PFSK-1 (cell line): ENCODE results near the gene CLDN14.

Source experiments
- FOXP2 ChIP-seq: optimal IDR thresholded peaks from 2 replicates; pipeline ENCODE3; 2011; ENCODE audit warnings: borderline replicate concordance, control low read depth, inconsistent platforms; ENCODE audit not compliant: insufficient read depth; ENCODE audit errors: extremely low read length, extremely low read depth
- POLR2AphosphoS5 ChIP-seq: IDR thresholded peaks from 2 replicates; pipeline ENCODE4 v1.6.1; 2012; ENCODE audit warnings: low read depth, mild to moderate bottlenecking, control low read depth, low read length, moderate library complexity
- REST ChIP-seq, 2 experiments: IDR thresholded peaks; 2 replicates each; pipeline versions ENCODE4 v1.6.1 to v1.8.0; 2011 to 2012; ENCODE audit warnings: low read depth in 2 of 2, low read length in 2 of 2, control low read depth in 1 of 2, inconsistent platforms in 1 of 2, mild to moderate bottlenecking in 1 of 2, moderate library complexity in 1 of 2; ENCODE audit not compliant: insufficient read depth in 1 of 2
- SIN3A ChIP-seq: IDR thresholded peaks from 2 replicates; pipeline ENCODE4 v1.6.1; 2012; ENCODE audit warnings: mild to moderate bottlenecking, low read length, moderate library complexity, borderline replicate concordance; ENCODE audit not compliant: insufficient read depth
- TAF1 ChIP-seq: IDR thresholded peaks from 2 replicates; pipeline ENCODE4 v1.6.1; 2012; ENCODE audit warnings: low read length, control low read depth, borderline replicate concordance; ENCODE audit not compliant: insufficient read depth

CLDN14 gene

GRCh38 chr21:36508948-36509347, 29.0 kb upstream of the CLDN14 start:
- no peak for TF ChIP-seq TAF1
- TF ChIP-seq SIN3A = no peak
- TF ChIP-seq REST (IDR thresholded peaks at IDR 0.05; ENCODE audit: insufficient read depth in 1 of 2, low read depth in 2 of 2, low read length in 2 of 2) = no peak
- no peak for TF ChIP-seq POLR2AphosphoS5
- TF ChIP-seq FOXP2 = no peak

- no peak for TF ChIP-seq TAF1
- TF ChIP-seq REST (IDR thresholded peaks at IDR 0.05; ENCODE audit: insufficient read depth in 1 of 2, low read depth in 2 of 2, low read length in 2 of 2) = no peak
- no peak for TF ChIP-seq POLR2AphosphoS5
- TF ChIP-seq SIN3A = no peak
- no peak for TF ChIP-seq FOXP2
Observed at GRCh38 chr21:36507397-36508018, 27.6 kb upstream of the CLDN14 start.

- no peak for TF ChIP-seq TAF1
- no peak for TF ChIP-seq POLR2AphosphoS5
- no peak for TF ChIP-seq SIN3A
- TF ChIP-seq REST (IDR thresholded peaks at IDR 0.05; ENCODE audit: insufficient read depth in 1 of 2, low read depth in 2 of 2, low read length in 2 of 2) = no peak
- no peak for TF ChIP-seq FOXP2
Observed at GRCh38 chr21:36506482-36506881, 26.6 kb upstream of the CLDN14 start.

- TF ChIP-seq POLR2AphosphoS5 = no peak
- no peak for TF ChIP-seq TAF1
- no peak for TF ChIP-seq FOXP2
- TF ChIP-seq REST (IDR thresholded peaks at IDR 0.05; ENCODE audit: insufficient read depth in 1 of 2, low read depth in 2 of 2, low read length in 2 of 2) = no peak
- no peak for TF ChIP-seq SIN3A
Observed at GRCh38 chr21:36504067-36505058, 24.4 kb upstream of the CLDN14 start.
